Fibroblast of lung (primary cell): ENCODE results near the gene AK8. TPM values are rescaled to one million over a fixed set of nuclear protein-coding genes. Genes with fewer than 3 reads are reported as not detected.

Experiments used
- DNase-seq, 2 donors: peaks; one replicate each; pipeline versions ENCODE4 v3.0.0 to v3.0.0-alpha.2; 2010; ENCODE audit warnings: low read depth in 2 of 2
- H2AFZ ChIP-seq: 2 replicates; pipeline ENCODE4 v1.5.1; 2012; ENCODE audit warnings: low read length, control low read depth, inconsistent platforms
- H3K27ac ChIP-seq: 2 replicates; pipeline ENCODE4 v1.5.1; 2011; ENCODE audit warnings: low read length, control low read depth; ENCODE audit not compliant: insufficient read depth
- H3K27me3 ChIP-seq: 2 replicates; pipeline ENCODE4 v1.5.1; 2011; ENCODE audit warnings: mild to moderate bottlenecking, low read length; ENCODE audit not compliant: control insufficient read depth, insufficient read depth
- H3K36me3 ChIP-seq: 2 replicates; pipeline ENCODE4 v1.5.1; 2011; ENCODE audit warnings: low read length; ENCODE audit not compliant: control insufficient read depth, insufficient read depth
- H3K4me1 ChIP-seq: 2 replicates; pipeline ENCODE4 v1.5.1; 2011; ENCODE audit warnings: low read length; ENCODE audit not compliant: control insufficient read depth, insufficient read depth; ENCODE audit errors: extremely low read depth
- H3K4me2 ChIP-seq: 2 replicates; pipeline ENCODE4 v1.5.1; 2011; ENCODE audit warnings: low read length, control low read depth; ENCODE audit not compliant: insufficient read depth; ENCODE audit errors: extremely low read depth
- H3K4me3 ChIP-seq, 4 experiments: fragments of 200-600 bp in 1 of 4; sonication (generic) in 1 of 4; replicated peaks in 1 of 4; 2 replicates each; pipeline ENCODE4 v1.5.1; 2011 to 2016; ENCODE audit warnings: low read length in 4 of 4, low read depth in 3 of 4, mild to moderate bottlenecking in 3 of 4, control low read depth in 2 of 4, inconsistent platforms in 1 of 4, mixed read lengths in 1 of 4; ENCODE audit not compliant: insufficient read depth in 1 of 4; ENCODE audit errors: control extremely low read depth in 1 of 4
- H3K79me2 ChIP-seq: 2 replicates; pipeline ENCODE4 v1.5.1; 2012; ENCODE audit warnings: mild to moderate bottlenecking, low read length, inconsistent platforms; ENCODE audit not compliant: control insufficient read depth, insufficient read depth
- H3K9ac ChIP-seq: 2 replicates; pipeline ENCODE4 v1.5.1; 2011; ENCODE audit warnings: mild to moderate bottlenecking, low read length, control low read depth; ENCODE audit not compliant: insufficient read depth
- H3K9me3 ChIP-seq: 2 replicates; pipeline ENCODE4 v1.5.1; 2012; ENCODE audit warnings: low read depth, low read length; ENCODE audit not compliant: control insufficient read depth, insufficient read depth
- H4K20me1 ChIP-seq: 2 replicates; pipeline ENCODE4 v1.5.1; 2011; ENCODE audit warnings: low read length; ENCODE audit not compliant: control insufficient read depth, insufficient read depth; ENCODE audit errors: extremely low read depth
- EZH2 ChIP-seq: IDR thresholded peaks from 2 replicates; pipeline ENCODE4 v1.5.1; 2012; ENCODE audit warnings: low read length, control low read depth, mild to moderate bottlenecking; ENCODE audit errors: missing control alignments
- polyA plus RNA-seq, 2 donors: library from polyadenylated mRNA; depleted of rRNA in 1 of 2; stranded (reverse) in 1 of 2; unstranded in 1 of 2; fragments of >200 nt; gene quantifications; 2 replicates each; pipeline ENCODE4 v1.2.1, GENCODE V29; 2011 to 2012; ENCODE audit warnings: missing spikeins in 1 of 2
- total RNA-seq: library from RNA; depleted of rRNA; stranded (reverse); fragments of >200 nt; gene quantifications from 2 replicates; pipeline ENCODE4 v1.2.1, GENCODE V29; 2014
- TF ChIP-seq, protein P1 (sequence below), 2 donors: IDR thresholded peaks in 1 of 2; conservative IDR thresholded peaks in 1 of 2; 1 replicate in 1 of 2; 2 replicates in 1 of 2; pipeline ENCODE4 v1.5.1; 2011 to 2012; ENCODE audit warnings: low read length in 2 of 2, control low read depth in 1 of 2, inconsistent platforms in 1 of 2, low read depth in 1 of 2, mild to moderate bottlenecking in 1 of 2

The AK8 gene
- total and polyA plus RNA-seq, 2 donors (not counting 1 experiment from before 2014, with no cell fraction given), result 0.17 to 0.50 TPM

DNA sequence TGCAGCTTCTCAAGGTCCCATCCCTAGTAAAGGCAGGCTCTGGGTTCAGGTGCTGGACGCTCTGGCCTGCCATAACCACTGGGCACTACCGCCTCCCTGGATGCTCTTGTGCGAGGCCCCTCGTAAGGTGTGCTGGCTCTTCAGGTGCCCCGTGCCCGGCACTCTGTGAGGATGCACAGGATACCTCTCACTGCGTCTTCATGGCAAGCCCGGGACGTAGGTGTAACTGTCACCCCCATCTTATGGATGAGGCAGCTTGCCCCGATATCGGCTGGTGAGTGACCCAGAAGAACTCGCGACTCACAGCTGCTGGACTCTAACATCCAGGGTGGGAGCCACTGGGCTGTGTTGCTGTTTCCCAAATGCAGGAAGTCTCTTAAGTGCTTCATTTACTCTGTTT lies 128.8 kb downstream of the AK8 start:
- no peak for DNase-seq
- Histone ChIP-seq H3K4me1 (no peaks in the 10 kb centered on the region), H3K27me3 (peaks cover 9% of the 10 kb centered on the region), H3K4me2 (no peak overlapping the region), H3K4me3 (no peak overlapping the region), H3K9me3 (no peaks in the 10 kb centered on the region), H3K79me2 (no peaks in the 10 kb centered on the region), H3K36me3 (no peaks in the 10 kb centered on the region), H2AFZ (no peak overlapping the region), H4K20me1 (no peaks in the 10 kb centered on the region), H3K9ac (no peak overlapping the region), H3K27ac (no peak overlapping the region)
- TF ChIP-seq, protein P1, sequence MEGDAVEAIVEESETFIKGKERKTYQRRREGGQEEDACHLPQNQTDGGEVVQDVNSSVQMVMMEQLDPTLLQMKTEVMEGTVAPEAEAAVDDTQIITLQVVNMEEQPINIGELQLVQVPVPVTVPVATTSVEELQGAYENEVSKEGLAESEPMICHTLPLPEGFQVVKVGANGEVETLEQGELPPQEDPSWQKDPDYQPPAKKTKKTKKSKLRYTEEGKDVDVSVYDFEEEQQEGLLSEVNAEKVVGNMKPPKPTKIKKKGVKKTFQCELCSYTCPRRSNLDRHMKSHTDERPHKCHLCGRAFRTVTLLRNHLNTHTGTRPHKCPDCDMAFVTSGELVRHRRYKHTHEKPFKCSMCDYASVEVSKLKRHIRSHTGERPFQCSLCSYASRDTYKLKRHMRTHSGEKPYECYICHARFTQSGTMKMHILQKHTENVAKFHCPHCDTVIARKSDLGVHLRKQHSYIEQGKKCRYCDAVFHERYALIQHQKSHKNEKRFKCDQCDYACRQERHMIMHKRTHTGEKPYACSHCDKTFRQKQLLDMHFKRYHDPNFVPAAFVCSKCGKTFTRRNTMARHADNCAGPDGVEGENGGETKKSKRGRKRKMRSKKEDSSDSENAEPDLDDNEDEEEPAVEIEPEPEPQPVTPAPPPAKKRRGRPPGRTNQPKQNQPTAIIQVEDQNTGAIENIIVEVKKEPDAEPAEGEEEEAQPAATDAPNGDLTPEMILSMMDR (conservative IDR thresholded peaks at IDR 0.05 in 1 of 2, IDR thresholded peaks at IDR 0.05 in 1 of 2; ENCODE audit: low read depth in 1 of 2, low read length in 2 of 2), result no peak
- TF ChIP-seq EZH2, result no peak

DNA sequence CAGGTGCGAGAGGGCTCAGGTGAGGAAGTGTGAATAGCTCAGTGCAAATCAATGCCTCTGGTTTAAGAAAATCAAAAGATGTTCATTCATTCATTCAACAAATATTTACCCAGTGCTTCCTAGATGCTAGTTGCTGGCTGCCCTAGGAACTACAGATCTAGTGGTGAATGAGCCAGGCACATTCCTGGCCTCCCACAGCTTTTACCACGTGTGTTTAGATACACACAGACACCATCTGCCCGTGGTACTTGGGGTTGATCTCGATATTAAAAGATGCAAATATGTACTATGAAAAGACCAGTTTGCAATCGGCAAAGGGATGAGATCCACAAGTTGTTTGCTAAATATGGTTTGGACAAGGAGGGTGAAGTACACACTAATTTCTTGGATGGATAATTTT lies 129.6 kb downstream of the AK8 start:
- Histone ChIP-seq H3K9me3 (no peaks in the 10 kb centered on the region), H3K9ac (no peak overlapping the region), H3K27me3 (peaks cover 17% of the 10 kb centered on the region), H4K20me1 (no peaks in the 10 kb centered on the region), H2AFZ (no peak overlapping the region), H3K4me3 (no peak overlapping the region), H3K4me1 (no peaks in the 10 kb centered on the region), H3K4me2 (no peak overlapping the region), H3K36me3 (no peaks in the 10 kb centered on the region), H3K79me2 (no peaks in the 10 kb centered on the region), H3K27ac (no peak overlapping the region)
- TF ChIP-seq EZH2, result no peak
- TF ChIP-seq, protein P1 (conservative IDR thresholded peaks at IDR 0.05 in 1 of 2, IDR thresholded peaks at IDR 0.05 in 1 of 2; ENCODE audit: low read depth in 1 of 2, low read length in 2 of 2), result no peak
- DNase-seq, result no peak

GRCh38 chr9:132745756-132746709 lies 132.1 kb downstream of the AK8 start:
- TF ChIP-seq, protein P1 (conservative IDR thresholded peaks at IDR 0.05 in 1 of 2, IDR thresholded peaks at IDR 0.05 in 1 of 2; ENCODE audit: low read depth in 1 of 2, low read length in 2 of 2), result no peak
- TF ChIP-seq EZH2, result no peak
- H3K9ac ChIP-seq, result no peak overlapping the region
- DNase-seq, result no peak
- H2AFZ ChIP-seq, result no peak overlapping the region
- H3K27me3 ChIP-seq, result peaks cover 24% of the 10 kb centered on the region
- H3K27ac ChIP-seq, result no peak overlapping the region
- no peak overlapping the region for H3K4me2 ChIP-seq
- H3K4me1 ChIP-seq, result no peaks in the 10 kb centered on the region
- no peaks in the 10 kb centered on the region for H4K20me1 ChIP-seq
- no peak overlapping the region for H3K4me3 ChIP-seq
- H3K79me2 ChIP-seq, result no peaks in the 10 kb centered on the region
- H3K36me3 ChIP-seq, result no peaks in the 10 kb centered on the region
- no peaks in the 10 kb centered on the region for H3K9me3 ChIP-seq
